HCT116 (cell line): Measurements from ENCODE around the gene ARGLU1. TPM values are rescaled to one million over a fixed set of nuclear protein-coding genes. Genes with fewer than 3 reads are reported as not detected.

Source experiments
- ATAC-seq: fragments of 200-7000 bp; cut with Tn5 transposase; 2 replicates; pipeline ENCODE4 v1.9.1; 2020; ENCODE audit warnings: mild to moderate bottlenecking, moderate library complexity
- BruUV-seq: library from RNA; stranded (reverse); fragments of 400-500 nt; replicated peaks from 2 replicates; lab custom pipeline; 2021; lab: Mats Ljungman, UMichigan
- CTCF ChIA-PET: fragments of 300-600 bp; sonication (Branson Sonifier 250); formaldehyde crosslinking; loops from one replicate; lab custom pipeline; 2021; ENCODE audit warnings: antibody characterized with exemption; lab: Charles Lee
- POLR2A ChIA-PET: fragments of 300-600, 350-600 bp; sonication (Branson Sonifier 250); formaldehyde crosslinking; loops from one replicate; lab custom pipeline; 2021; ENCODE audit warnings: antibody characterized with exemption; lab: Charles Lee
- RAD21 ChIA-PET, 2 experiments: fragments of 300-600 bp; sonication (Branson Sonifier 250); formaldehyde crosslinking; loops; one replicate each; lab custom pipeline; 2023; ENCODE audit warnings: low total read pairs in 2 of 2; ENCODE audit not compliant: uncharacterized antibody in 2 of 2, unreplicated experiment in 2 of 2, low non-redundant PET in 1 of 2; lab: Charles Lee
- DNase-seq: peaks from one replicate; pipeline ENCODE4 v3.0.0-alpha.2; 2010; ENCODE audit warnings: low read depth, low spot score
- H2AFZ ChIP-seq: fragments of 200-600 bp; shearing (Covaris generic), sonication (generic); 2 replicates; pipeline ENCODE4 v1.6.1; 2017; ENCODE audit warnings: low read depth, mixed run types, mixed read lengths, antibody characterized with exemption, low read length; ENCODE audit not compliant: poor library complexity, severe bottlenecking
- H3K27ac ChIP-seq: 2 replicates; pipeline ENCODE4 v1.5.1; 2012; ENCODE audit warnings: low read depth, low read length
- H3K27me3 ChIP-seq: fragments of 200-600 bp; sonication (generic); 2 replicates; pipeline ENCODE4 v1.6.1; 2016; ENCODE audit warnings: mixed run types, low read length, mixed read lengths; ENCODE audit not compliant: insufficient read depth
- H3K36me3 ChIP-seq, 2 experiments: fragments of 200-500 bp in 1 of 2; fragments of 200-600 bp in 1 of 2; sonication (Bioruptor generic) in 1 of 2; sonication (generic) in 1 of 2; 2 replicates each; pipeline versions ENCODE4 v1.5.1 to v1.6.1; 2014 to 2016; ENCODE audit warnings: low read length in 2 of 2, inconsistent platforms in 1 of 2, mixed read lengths in 1 of 2, mixed run types in 1 of 2; ENCODE audit not compliant: insufficient read depth in 2 of 2, control insufficient read depth in 1 of 2
- H3K4me1 ChIP-seq, 2 experiments: fragments of 200-600 bp in 1 of 2; sonication (generic) in 1 of 2; 2 replicates each; pipeline versions ENCODE4 v1.5.1 to v1.6.1; 2012 to 2017; ENCODE audit warnings: low read length in 2 of 2, inconsistent platforms in 1 of 2, mild to moderate bottlenecking in 1 of 2, mixed read lengths in 1 of 2, mixed run types in 1 of 2, moderate library complexity in 1 of 2; ENCODE audit not compliant: insufficient read depth in 2 of 2, control insufficient read depth in 1 of 2
- H3K4me2 ChIP-seq: fragments of 200-600 bp; sonication (generic); 2 replicates; pipeline ENCODE4 v1.6.1; 2017; ENCODE audit warnings: mixed run types, low read length, mixed read lengths
- H3K4me3 ChIP-seq, 2 experiments: fragments of 200-600 bp in 1 of 2; sonication (generic) in 1 of 2; replicated peaks in 1 of 2; 2 replicates each; pipeline ENCODE4 v1.5.1; 2011 to 2016; ENCODE audit warnings: low read length in 2 of 2, control low read depth in 1 of 2, low read depth in 1 of 2, mild to moderate bottlenecking in 1 of 2, mixed read lengths in 1 of 2, mixed run types in 1 of 2
- H3K79me2 ChIP-seq: fragments of 200-600 bp; sonication (generic); 2 replicates; pipeline ENCODE4 v1.6.1; 2017; ENCODE audit warnings: mild to moderate bottlenecking, mixed run types, low read length, moderate library complexity, mixed read lengths; ENCODE audit not compliant: insufficient read depth
- H3K9ac ChIP-seq: fragments of 200-600 bp; sonication (generic); 2 replicates; pipeline ENCODE4 v1.6.1; 2016; ENCODE audit warnings: low read length, mixed read lengths
- H3K9me2 ChIP-seq: fragments of 200-600 bp; sonication (generic), shearing (Covaris generic); 2 replicates; pipeline ENCODE4 v1.6.1; 2017; ENCODE audit warnings: mixed run types, mild to moderate bottlenecking, moderate library complexity; ENCODE audit not compliant: insufficient read depth
- H3K9me3 ChIP-seq, 2 experiments: fragments of 200-500 bp in 1 of 2; fragments of 200-600 bp in 1 of 2; sonication (Bioruptor generic) in 1 of 2; sonication (generic) in 1 of 2; 2 replicates each; pipeline ENCODE4 v1.6.1; 2014 to 2017; ENCODE audit warnings: low read length in 2 of 2, mixed read lengths in 2 of 2, inconsistent platforms in 1 of 2, low read depth in 1 of 2, mild to moderate bottlenecking in 1 of 2, mixed run types in 1 of 2, moderate library complexity in 1 of 2; ENCODE audit not compliant: control insufficient read depth in 1 of 2, insufficient read depth in 1 of 2
- H4K20me1 ChIP-seq: fragments of 200-600 bp; sonication (generic), shearing (Covaris generic); 2 replicates; pipeline ENCODE4 v1.6.1; 2017; ENCODE audit warnings: mixed run types, mild to moderate bottlenecking, moderate library complexity; ENCODE audit not compliant: insufficient read depth
- CBX3 ChIP-seq: IDR thresholded peaks from 2 replicates; pipeline ENCODE4 v1.6.1; 2012; ENCODE audit warnings: low read depth
- EGR1 ChIP-seq: IDR thresholded peaks from 2 replicates; pipeline ENCODE4 v1.6.1; 2012; ENCODE audit warnings: low read depth
- ELF1 ChIP-seq: IDR thresholded peaks from 2 replicates; pipeline ENCODE4 v1.6.1; 2012; ENCODE audit warnings: low read depth, borderline replicate concordance
- EZH2phosphoT487 ChIP-seq: fragments of 200-600 bp; IDR thresholded peaks from 2 replicates; pipeline ENCODE4 v1.6.1; 2018; ENCODE audit warnings: antibody characterized with exemption, borderline replicate concordance
- FOSL1 ChIP-seq: IDR thresholded peaks from 2 replicates; pipeline ENCODE4 v1.6.1; 2012; ENCODE audit warnings: low read depth
- MAX ChIP-seq: IDR thresholded peaks from 2 replicates; pipeline ENCODE4 v1.6.1; 2012
- POLR2A ChIP-seq: IDR thresholded peaks from 2 replicates; pipeline ENCODE4 v1.7.0; 2011; ENCODE audit warnings: borderline replicate concordance; ENCODE audit not compliant: insufficient read depth, insufficient read length; ENCODE audit errors: extremely low read depth
- POLR2AphosphoS5 ChIP-seq: IDR thresholded peaks from 2 replicates; pipeline ENCODE4 v1.6.1; 2011; ENCODE audit warnings: mild to moderate bottlenecking, low read depth, low read length, moderate library complexity
- RAD21 ChIP-seq: IDR thresholded peaks from 2 replicates; pipeline ENCODE4 v1.6.1; 2012; ENCODE audit warnings: low read depth, mild to moderate bottlenecking
- REST ChIP-seq: IDR thresholded peaks from 2 replicates; pipeline ENCODE4 v1.6.1; 2012; ENCODE audit warnings: low read depth
- SIN3A ChIP-seq: IDR thresholded peaks from 2 replicates; pipeline ENCODE4 v1.6.1; 2012; ENCODE audit warnings: low read depth
- SP1 ChIP-seq: IDR thresholded peaks from 2 replicates; pipeline ENCODE4 v1.6.1; 2012; ENCODE audit warnings: low read depth
- TCF7L2 ChIP-seq: IDR thresholded peaks from 2 replicates; pipeline ENCODE4 v1.7.0; 2011; ENCODE audit warnings: borderline replicate concordance, inconsistent platforms; ENCODE audit not compliant: insufficient read depth, insufficient read length; ENCODE audit errors: extremely low read depth
- ZBTB33 ChIP-seq: IDR thresholded peaks from 2 replicates; pipeline ENCODE4 v1.6.1; 2011; ENCODE audit warnings: mild to moderate bottlenecking, low read length, moderate library complexity; ENCODE audit not compliant: insufficient replicate concordance; ENCODE audit errors: extremely low read depth
- ZFX ChIP-seq: fragments of 450-650 bp; IDR thresholded peaks from 2 replicates; pipeline ENCODE4 v1.6.1; 2017
- ZNF274 ChIP-seq: fragments of 200-500 bp; sonication (Bioruptor generic); IDR thresholded peaks from 2 replicates; pipeline ENCODE4 v1.6.1; 2014; ENCODE audit warnings: mild to moderate bottlenecking, low read depth, low read length, inconsistent platforms
- intact Hi-C: fragments of 100-400 bp; cut with micrococcal nuclease; formaldehyde crosslinking; loops from 2 replicates; pipeline ENCODE4 v1.10.0; 2022
- total RNA-seq: library from RNA; stranded (reverse); gene quantifications from one replicate; pipeline ENCODE4 v1.2.1, GENCODE V29; 2021; ENCODE audit not compliant: unreplicated experiment
- TF ChIP-seq, protein P1 (sequence below), 3 experiments: fragments of 200-600 bp in 1 of 3; sonication (generic) in 1 of 3; IDR thresholded peaks in 2 of 3; conservative IDR thresholded peaks in 1 of 3; 2 replicates each; pipeline ENCODE4 v1.5.1; 2012 to 2017; ENCODE audit warnings: low read depth in 2 of 3, low read length in 2 of 3, antibody characterized with exemption in 1 of 3, borderline replicate concordance in 1 of 3, control low read depth in 1 of 3, mild to moderate bottlenecking in 1 of 3, mixed read lengths in 1 of 3, mixed run types in 1 of 3, moderate library complexity in 1 of 3; ENCODE audit not compliant: insufficient read depth in 1 of 3

The ARGLU1 gene
- total RNA-seq, 1 experiment from 2014 or later = 57.8 TPM

- Histone ChIP-seq H3K9me3 (no peaks in the 10 kb centered on the region), H3K9ac (peak overlapping the region; percentile 75), H3K79me2 (peaks cover 65% of the 10 kb centered on the region), H3K4me3 (peak overlapping the region; percentile 76 to 90), H3K36me3 (peaks cover 0 to 3% of the 10 kb centered on the region in 2 experiments; a peak in 2 of 4 replicates), H4K20me1 (peaks cover 18% of the 10 kb centered on the region; the same call in 1 of the 2 replicates), H3K9me2 (no peaks in the 10 kb centered on the region), H3K27ac (peak overlapping the region; percentile 81), H3K27me3 (no peaks in the 10 kb centered on the region), H2AFZ (peak overlapping the region; percentile 72), H3K4me2 (peak overlapping the region; percentile 81), H3K4me1 (peaks cover 13 to 29% of the 10 kb centered on the region in 2 experiments)
- BruUV-seq = TSS peak; percentile 35
- peak; percentile 41 for ATAC-seq
- intact Hi-C loops = loop anchor here (1.0 to 10.0 kb wide), 8 partner anchors 436 to 1329 kb away; no protein-coding TSS in a partner anchor
- ChIA-PET CTCF (interaction anchor here (0.8 kb wide), 1 partner anchor 496 kb away, joined by 3 read pairs; no protein-coding TSS in a partner anchor), POLR2A (interaction anchor here (1.2 kb wide), 1 partner anchor 9 kb away, joined by 3 read pairs; no protein-coding TSS in a partner anchor), RAD21 (interaction anchor here in 1 of 2 experiments (0.7 kb wide), 3 partner anchors 450 to 1378 kb away, joined by 3 to 5 read pairs (median 5); no protein-coding TSS in a partner anchor)
- no peak for TF ChIP-seq ZBTB33
- TF ChIP-seq TCF7L2 = peak; percentile 45
- TF ChIP-seq REST = no peak
- no peak for TF ChIP-seq SP1
- TF ChIP-seq ZNF274 = no peak
- TF ChIP-seq CBX3 = no peak
- TF ChIP-seq FOSL1 = no peak
- 0 out of 2 replicates have a peak, but pooled peaks have one; percentile 13 for TF ChIP-seq POLR2AphosphoS5
- no peak for TF ChIP-seq EZH2phosphoT487
- no peak for TF ChIP-seq POLR2A
- TF ChIP-seq MAX = no peak; the same call in 1 of the 2 replicates
- TF ChIP-seq EGR1 = no peak
- TF ChIP-seq ELF1 = no peak
- TF ChIP-seq SIN3A = no peak
- TF ChIP-seq ZFX = no peak
- peak; percentile 78 for TF ChIP-seq RAD21
- TF ChIP-seq, protein P1, sequence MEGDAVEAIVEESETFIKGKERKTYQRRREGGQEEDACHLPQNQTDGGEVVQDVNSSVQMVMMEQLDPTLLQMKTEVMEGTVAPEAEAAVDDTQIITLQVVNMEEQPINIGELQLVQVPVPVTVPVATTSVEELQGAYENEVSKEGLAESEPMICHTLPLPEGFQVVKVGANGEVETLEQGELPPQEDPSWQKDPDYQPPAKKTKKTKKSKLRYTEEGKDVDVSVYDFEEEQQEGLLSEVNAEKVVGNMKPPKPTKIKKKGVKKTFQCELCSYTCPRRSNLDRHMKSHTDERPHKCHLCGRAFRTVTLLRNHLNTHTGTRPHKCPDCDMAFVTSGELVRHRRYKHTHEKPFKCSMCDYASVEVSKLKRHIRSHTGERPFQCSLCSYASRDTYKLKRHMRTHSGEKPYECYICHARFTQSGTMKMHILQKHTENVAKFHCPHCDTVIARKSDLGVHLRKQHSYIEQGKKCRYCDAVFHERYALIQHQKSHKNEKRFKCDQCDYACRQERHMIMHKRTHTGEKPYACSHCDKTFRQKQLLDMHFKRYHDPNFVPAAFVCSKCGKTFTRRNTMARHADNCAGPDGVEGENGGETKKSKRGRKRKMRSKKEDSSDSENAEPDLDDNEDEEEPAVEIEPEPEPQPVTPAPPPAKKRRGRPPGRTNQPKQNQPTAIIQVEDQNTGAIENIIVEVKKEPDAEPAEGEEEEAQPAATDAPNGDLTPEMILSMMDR (IDR thresholded peaks at IDR 0.05 in 2 of 3, conservative IDR thresholded peaks at IDR 0.05 in 1 of 3; ENCODE audit: borderline replicate concordance in 1 of 3, insufficient read depth in 1 of 3, low read depth in 2 of 3, low read length in 2 of 3) = peak; percentile 14 to 59 (median 42); a peak in 4 of 6 replicates
- no peak for DNase-seq
Observed at GRCh38 chr13:106533101-106533942, 34.6 kb downstream of the ARGLU1 start.
